Adipose tissue (tissue), 3 donors: ENCODE data around the gene TOM1L2. TPM values are rescaled to one million over a fixed set of nuclear protein-coding genes. Genes with fewer than 3 reads are reported as not detected.
A peak's percentile ranks its signal among the peaks of the same experiment; 100 is the strongest.
"Not testable (repeated sequence)": the region's sequence is repeated elsewhere in the genome, so short reads cannot be mapped to it uniquely, and the experiment has no call there.

Source experiments
- H3K27ac ChIP-seq: one replicate; pipeline ENCODE4 v1.5.1; 2013; ENCODE audit warnings: low read depth, low read length
- whole genome bisulfite sequencing, 3 donors: extraction: QIAGEN DNeasy Blood & Tissue Kit; methylation state at CpG; one replicate each; pipeline ENCODE4 v1.1.7; 2013; 5-methylcytosine and 5-hydroxymethylcytosine counted together
- polyA plus RNA-seq, 3 donors: library from polyadenylated mRNA; stranded (reverse); fragments of 200-250 nt; gene quantifications; one replicate each; pipeline ENCODE4 v1.2.3, GENCODE V29; 2013
- donor health status: healthy with polysubstance abuse.
- donor health status: Bipolar disorder and iron deficiency.
- donor health status: healthy.

The TOM1L2 gene
- polyA plus RNA-seq, 3 donors: 14.0 to 24.8 (median 16.3) TPM

DNA sequence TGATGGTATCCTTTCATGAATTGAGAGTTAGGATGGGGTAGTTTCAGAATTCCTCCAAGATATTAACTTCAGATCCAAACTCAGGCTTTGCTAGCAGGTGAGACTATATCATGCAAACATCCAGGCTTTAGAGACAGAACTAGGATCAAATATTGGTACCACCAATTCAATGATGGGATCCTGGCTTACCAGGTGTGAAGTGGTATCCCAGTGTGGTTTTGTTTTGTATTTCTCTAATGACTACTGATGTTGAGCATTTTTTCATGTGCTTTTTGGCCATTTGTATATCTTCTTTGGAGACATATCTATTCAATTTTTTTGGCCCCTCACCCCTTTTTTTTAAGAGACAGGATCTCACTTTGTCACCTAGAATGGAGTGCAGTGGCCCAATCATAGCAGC lies 57.0 kb downstream of the TOM1L2 start:
- H3K27ac ChIP-seq: no peak overlapping the region

- WGBS, 3 donors: 22 to 44% (median 28%) methylated on average over 4 of the region's 4 CpGs
- no peak overlapping the region for H3K27ac ChIP-seq
These were observed 58.4 kb downstream of the TOM1L2 start for GRCh38 chr17:17913695-17914332.

- not testable (repeated sequence) for H3K27ac ChIP-seq
- 80 to 100% (median 94%) methylated on average over 1 to 16 of the region's 27 CpGs for WGBS, 3 donors
These were observed 59.9 kb downstream of the TOM1L2 start for GRCh38 chr17:17912336-17912735.

DNA sequence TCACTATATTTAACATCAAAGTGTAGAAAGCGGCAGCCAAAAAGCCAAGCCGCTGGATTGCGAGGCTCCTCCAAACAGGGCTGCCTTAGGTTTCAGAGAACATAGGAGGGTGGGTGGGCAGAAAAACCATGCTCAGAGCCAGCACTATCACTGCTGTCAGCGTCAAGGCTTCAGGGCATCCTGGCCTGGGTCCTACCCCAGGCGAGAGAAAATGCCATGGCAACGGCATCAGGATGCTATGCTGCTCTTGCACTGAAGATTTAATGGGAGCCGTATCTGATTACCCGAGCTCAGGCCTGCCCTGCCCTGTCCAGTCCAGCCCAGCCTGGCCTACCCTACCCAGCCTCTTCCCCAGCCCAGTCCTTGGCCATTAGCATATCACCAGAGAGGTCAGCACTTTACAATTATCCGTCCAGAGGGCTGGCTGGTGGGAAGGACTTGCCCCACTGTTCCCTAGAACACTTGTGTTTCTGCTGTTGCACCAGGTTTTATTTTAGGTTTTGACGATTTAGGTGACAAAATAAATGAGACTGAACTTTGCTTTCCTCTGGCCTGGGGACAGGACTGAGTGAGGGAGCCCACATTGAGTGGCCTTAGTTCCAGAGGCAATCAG lies 61.1 kb downstream of the TOM1L2 start:
- 83 to 89% (median 88%) methylated on average over 10 of the region's 10 CpGs for WGBS, 3 donors
- H3K27ac ChIP-seq: no peak overlapping the region

- H3K27ac ChIP-seq: no peak overlapping the region
- 70 to 90% (median 73%) methylated on average over 4 of the region's 4 CpGs for WGBS, 3 donors
These were observed 62.1 kb downstream of the TOM1L2 start for GRCh38 chr17:17910060-17910459.

- 96 to 97% (median 96%) methylated on average over 5 of the region's 5 CpGs for WGBS, 3 donors
- H3K27ac ChIP-seq: no peak overlapping the region
These were observed 63.1 kb downstream of the TOM1L2 start for GRCh38 chr17:17909078-17909477.

- WGBS, 3 donors: 90 to 94% (median 94%) methylated on average over 4 of the region's 4 CpGs
- no peak overlapping the region for H3K27ac ChIP-seq
These were observed 64.7 kb downstream of the TOM1L2 start for GRCh38 chr17:17907469-17907868.

DNA sequence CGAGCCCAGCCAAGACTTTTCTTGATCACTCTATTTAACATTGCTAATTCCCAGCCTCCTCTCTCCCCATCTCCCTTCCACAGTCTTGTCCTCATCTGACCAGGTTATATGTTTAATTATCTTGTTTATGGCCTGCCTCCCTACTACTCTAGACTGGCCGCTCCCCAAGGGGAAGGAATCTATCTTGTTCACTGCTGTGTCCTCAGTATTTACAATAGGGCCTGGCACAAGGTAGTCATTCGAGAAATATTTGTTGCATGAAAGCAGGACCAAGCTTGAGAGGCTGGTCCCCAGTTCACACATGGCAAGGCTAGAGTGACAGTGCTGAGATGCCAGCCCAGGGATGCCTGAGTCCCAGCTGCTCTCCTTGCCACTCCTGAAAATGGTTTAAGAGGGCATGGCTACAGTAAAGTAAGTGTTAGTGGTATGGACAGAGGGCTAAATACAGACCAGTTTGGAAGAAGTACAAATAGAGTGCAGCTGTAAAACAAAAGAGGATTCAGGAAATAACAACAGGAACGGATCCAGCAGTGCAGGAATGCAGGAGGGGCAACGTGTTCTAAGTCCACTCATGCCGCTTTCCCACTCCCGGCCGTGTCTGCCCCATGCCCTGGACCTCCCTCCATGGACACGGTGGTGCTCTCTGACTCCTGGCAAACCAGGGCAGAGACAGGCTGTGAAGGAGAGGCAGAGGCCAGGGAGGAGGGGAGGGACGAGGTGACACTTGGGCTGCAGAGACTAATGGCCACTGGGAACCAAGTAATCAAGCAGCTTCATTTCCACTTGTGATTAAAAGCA lies 65.6 kb downstream of the TOM1L2 start:
- H3K27ac ChIP-seq: no peak overlapping the region
- WGBS, 3 donors: 64 to 85% (median 80%) methylated on average over 10 of the region's 10 CpGs

DNA sequence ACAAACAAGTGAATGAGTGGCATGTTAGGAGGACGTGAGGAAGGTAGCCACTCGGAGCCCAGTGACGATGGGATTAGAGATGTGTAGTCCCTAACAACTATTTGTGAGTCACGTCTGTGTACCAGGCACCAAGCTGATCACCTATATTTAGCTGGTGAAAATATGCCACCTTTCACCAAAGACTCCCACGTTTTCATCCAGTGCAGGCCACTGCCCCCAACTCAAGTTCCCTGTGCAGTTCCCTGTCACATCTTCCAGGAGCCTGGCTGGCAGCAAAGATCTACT lies 67.2 kb downstream of the TOM1L2 start:
- no peak overlapping the region for H3K27ac ChIP-seq
- 83 to 92% (median 88%) methylated on average over 5 of the region's 5 CpGs for WGBS, 3 donors

GRCh38 chr17:17904166-17905035 lies 67.8 kb downstream of the TOM1L2 start:
- WGBS, 3 donors: 76 to 90% (median 83%) methylated on average over 9 of the region's 9 CpGs
- H3K27ac ChIP-seq: no peak overlapping the region

GRCh38 chr17:17902877-17903276 lies 69.3 kb downstream of the TOM1L2 start:
- WGBS, 3 donors: 74 to 79% (median 75%) methylated on average over 4 of the region's 4 CpGs
- H3K27ac ChIP-seq: no peak overlapping the region

DNA sequence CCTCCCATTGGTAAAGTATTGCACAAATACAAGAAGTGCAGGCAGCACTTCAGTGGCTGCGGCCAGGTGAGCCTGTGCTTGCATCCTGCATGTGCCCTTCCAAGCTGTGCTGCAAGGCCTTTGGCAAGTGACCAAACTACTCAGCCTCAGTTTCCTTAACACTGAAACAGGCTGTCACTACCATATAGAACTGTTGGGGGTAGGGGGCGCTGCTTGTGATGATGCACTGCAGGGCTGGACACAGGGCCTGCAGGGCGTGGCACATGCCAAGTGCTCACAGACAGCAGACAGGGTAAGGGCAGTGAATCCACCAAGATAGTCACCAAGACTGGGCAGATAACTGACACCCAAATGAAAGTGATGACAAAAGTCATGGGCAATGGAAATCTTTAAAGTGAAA lies 69.8 kb downstream of the TOM1L2 start:
- no peak overlapping the region for H3K27ac ChIP-seq
- 94 to 99% (median 95%) methylated on average over 3 of the region's 3 CpGs for WGBS, 3 donors

DNA sequence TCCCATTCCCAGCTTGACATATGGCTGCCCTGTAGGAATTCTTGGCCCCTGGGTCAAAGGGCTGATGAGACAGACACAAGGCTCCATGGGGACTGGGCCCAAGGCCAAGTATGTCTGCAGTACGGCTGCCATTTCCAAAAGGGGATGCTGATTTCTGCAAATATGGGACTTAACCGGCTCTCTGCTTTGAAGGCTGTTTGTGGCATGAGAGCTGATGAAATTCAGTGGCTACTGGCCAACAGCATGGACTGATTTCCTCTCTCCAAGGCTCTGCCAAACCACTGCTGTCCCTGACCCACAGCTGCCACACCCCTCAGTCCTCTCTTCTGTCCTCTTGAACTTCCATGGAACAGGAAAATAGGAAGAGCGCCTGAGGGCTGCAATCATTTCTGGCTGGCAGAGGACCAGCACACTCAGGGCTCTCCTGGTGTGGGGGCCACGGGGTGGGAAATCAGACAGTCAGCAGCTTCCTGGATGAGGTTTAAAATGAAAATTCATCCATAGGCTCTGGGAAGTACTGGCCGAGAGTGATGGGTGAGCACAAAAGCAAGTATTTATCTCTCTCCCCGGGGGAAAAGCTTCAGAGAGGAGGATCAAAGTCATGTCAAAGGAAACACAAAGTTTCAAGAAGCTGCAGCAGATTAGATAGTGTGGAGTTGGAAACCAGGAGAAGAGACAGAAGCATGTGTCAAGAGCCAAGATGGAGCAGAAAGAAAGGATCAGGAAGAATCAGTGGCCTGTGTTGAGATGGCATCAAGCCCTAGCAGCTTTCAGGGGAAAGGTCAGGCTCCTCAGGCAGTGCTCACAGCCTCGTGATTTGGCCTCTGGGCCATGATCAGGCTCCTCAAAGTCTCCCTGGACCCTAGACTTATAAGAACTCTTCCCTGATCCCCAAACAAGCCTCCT lies 71.3 kb downstream of the TOM1L2 start:
- 15 to 34% (median 18%) methylated on average over 7 of the region's 7 CpGs for WGBS, 3 donors
- H3K27ac ChIP-seq: peak overlapping the region; percentile 8

DNA sequence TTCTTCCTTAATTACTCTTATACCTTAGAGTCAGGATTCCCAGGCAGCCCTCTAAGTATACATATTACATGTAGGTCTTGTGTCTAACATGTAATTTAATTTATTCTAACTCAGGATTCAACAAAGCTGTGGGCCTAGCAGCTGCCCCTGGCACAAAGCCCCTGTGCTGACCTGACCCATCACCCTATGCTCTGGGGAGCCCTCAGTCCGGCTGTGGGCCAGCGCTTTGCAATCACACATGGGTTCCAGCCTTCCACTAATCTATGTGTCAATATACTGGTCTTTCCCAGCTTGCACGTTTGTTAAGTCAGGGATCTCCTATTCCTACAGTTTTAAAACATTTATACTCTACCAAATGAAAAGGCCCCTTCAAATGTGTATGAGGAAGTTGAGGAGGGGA lies 72.7 kb downstream of the TOM1L2 start:
- H3K27ac ChIP-seq: no peak overlapping the region
- 60 to 75% (median 67%) methylated on average over 3 of the region's 3 CpGs for WGBS, 3 donors

DNA sequence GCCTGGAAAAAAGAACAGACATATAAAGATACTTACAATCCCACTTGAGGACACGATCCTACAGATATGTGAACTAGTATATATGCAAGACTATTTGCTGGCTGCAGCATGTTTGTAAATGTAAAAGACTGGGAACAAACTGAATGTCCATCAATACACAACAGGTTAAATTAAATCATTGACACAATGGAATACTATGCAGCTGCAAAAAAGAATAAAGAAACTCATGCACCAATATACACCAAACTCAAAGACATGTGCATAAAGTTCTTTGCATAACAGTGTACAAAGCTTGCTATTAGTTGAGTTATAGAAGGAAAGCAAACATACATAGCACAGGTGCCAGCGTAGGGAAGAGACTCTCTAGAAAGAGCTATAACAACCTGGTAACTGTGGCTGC lies 73.5 kb downstream of the TOM1L2 start:
- WGBS, 3 donors: 95 to 96% (median 95%) methylated on average over 2 of the region's 2 CpGs

DNA sequence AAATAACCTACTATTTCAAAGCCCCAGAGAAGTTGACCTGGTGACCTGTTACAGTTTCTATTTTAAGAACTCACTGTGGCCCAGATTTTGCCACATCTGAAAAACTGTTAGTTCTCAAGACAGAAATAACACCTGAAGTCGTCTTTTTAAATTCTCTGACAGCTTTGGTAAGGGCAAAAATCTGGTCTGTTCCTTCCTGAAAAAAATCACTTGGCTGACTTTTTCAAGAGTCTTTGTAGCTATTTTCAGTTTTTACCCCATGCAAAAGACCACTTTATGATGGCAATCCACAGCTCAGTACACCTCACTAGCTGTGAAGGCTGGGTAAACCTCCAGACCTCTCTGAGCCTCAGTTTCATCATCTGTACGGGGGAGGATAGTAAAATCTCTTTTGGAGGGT lies 74.8 kb downstream of the TOM1L2 start:
- 73 to 81% (median 80%) methylated on average over 2 of the region's 2 CpGs for WGBS, 3 donors
- H3K27ac ChIP-seq: no peak overlapping the region

More for the DNA sequence above, 73.5 kb downstream of the TOM1L2 start:
- no peak overlapping the region for H3K27ac ChIP-seq

DNA sequence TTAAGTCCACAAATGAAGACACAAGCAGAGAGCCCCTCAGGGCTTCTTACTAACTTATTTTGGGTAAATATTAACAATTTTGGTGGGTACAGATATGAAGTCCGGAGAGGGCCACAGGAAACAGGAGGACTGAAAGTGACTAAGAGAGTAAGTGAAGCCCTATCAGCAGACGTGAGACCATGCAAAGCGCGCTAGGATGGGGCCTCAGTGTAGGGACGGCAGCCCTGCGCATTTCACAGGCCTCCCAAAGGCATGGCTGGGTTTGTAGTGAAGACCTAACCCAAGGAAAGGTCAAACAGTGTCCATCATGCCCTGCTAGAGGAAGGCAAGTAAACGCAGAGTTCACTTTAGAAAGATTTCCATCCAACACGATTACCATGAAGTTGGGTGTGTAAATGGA lies 75.5 kb downstream of the TOM1L2 start:
- H3K27ac ChIP-seq: no peak overlapping the region
- 91 to 96% (median 92%) methylated on average over 8 of the region's 8 CpGs for WGBS, 3 donors
